ENCODE measurements around the gene TPP2. TPM values are rescaled to one million over a fixed set of nuclear protein-coding genes. Genes with fewer than 3 reads are reported as not detected.

TPP2 gene
- total and polyA plus RNA-seq, 3 donors from 2014 or later: 86.2 to 171 (median 112) TPM

DNA sequence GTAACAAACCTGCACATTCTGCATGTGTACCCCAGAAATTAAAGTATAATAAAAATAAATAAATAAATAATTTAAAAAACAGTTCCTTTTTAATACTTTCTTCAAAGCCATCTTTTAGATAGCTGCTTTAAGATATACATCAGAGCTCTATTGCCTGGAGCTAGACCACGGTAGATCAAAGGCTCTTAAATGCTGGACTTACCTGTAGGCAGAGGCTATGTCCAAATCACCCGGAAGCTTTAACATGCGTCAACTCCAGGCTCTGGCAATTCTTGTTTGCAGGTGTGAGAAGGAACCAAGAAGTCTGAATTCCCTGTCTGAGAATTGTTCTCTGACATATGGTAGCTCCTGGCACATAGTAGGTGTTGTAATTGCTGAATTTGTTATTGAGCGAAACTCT, 99.7 kb downstream of the TPP2 start:
- Histone ChIP-seq H3K9me3 (no peaks in the 10 kb centered on the region), H3K36me3 (ENCODE audit: low read depth, missing control alignments) (no peaks in the 10 kb centered on the region)

GRCh38 chr13:102697264-102697663, 100.5 kb downstream of the TPP2 start:
- no peaks in the 10 kb centered on the region for H3K9me3 ChIP-seq
- 85 to 89% methylated on average over 6 of the region's 6 CpGs for WGBS, 2 donors
- TF ChIP-seq, protein P1, sequence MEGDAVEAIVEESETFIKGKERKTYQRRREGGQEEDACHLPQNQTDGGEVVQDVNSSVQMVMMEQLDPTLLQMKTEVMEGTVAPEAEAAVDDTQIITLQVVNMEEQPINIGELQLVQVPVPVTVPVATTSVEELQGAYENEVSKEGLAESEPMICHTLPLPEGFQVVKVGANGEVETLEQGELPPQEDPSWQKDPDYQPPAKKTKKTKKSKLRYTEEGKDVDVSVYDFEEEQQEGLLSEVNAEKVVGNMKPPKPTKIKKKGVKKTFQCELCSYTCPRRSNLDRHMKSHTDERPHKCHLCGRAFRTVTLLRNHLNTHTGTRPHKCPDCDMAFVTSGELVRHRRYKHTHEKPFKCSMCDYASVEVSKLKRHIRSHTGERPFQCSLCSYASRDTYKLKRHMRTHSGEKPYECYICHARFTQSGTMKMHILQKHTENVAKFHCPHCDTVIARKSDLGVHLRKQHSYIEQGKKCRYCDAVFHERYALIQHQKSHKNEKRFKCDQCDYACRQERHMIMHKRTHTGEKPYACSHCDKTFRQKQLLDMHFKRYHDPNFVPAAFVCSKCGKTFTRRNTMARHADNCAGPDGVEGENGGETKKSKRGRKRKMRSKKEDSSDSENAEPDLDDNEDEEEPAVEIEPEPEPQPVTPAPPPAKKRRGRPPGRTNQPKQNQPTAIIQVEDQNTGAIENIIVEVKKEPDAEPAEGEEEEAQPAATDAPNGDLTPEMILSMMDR (IDR thresholded peaks at IDR 0.05): no peak
- TF ChIP-seq POLR2A (IDR thresholded peaks at IDR 0.05): no peak
- H3K27ac ChIP-seq: no peak overlapping the region
- no peaks in the 10 kb centered on the region for H3K4me1 ChIP-seq
- no peaks in the 10 kb centered on the region for H3K27me3 ChIP-seq
- no peak for DNase-seq
- H3K4me3 ChIP-seq: no peak overlapping the region
- H3K36me3 ChIP-seq (ENCODE audit: low read depth, missing control alignments): no peaks in the 10 kb centered on the region
- intact Hi-C loops (cut with DNase I; ENCODE audit: low total_unique reads): no loop called here

More for the DNA sequence above, 99.7 kb downstream of the TPP2 start:
- intact Hi-C loops (cut with DNase I; ENCODE audit: low total_unique reads): no loop called here
- no peak overlapping the region for H3K4me3 ChIP-seq
- TF ChIP-seq POLR2A (IDR thresholded peaks at IDR 0.05): no peak
- TF ChIP-seq, protein P1 (IDR thresholded peaks at IDR 0.05): no peak
- no peaks in the 10 kb centered on the region for H3K27me3 ChIP-seq
- H3K27ac ChIP-seq: no peak overlapping the region
- 91 to 93% methylated on average over 4 of the region's 4 CpGs for WGBS, 2 donors
- no peaks in the 10 kb centered on the region for H3K4me1 ChIP-seq
- DNase-seq: no peak

- H3K27ac ChIP-seq: no peak overlapping the region
- no peaks in the 10 kb centered on the region for H3K27me3 ChIP-seq
- TF ChIP-seq POLR2A (IDR thresholded peaks at IDR 0.05): no peak
- TF ChIP-seq, protein P1 (IDR thresholded peaks at IDR 0.05): no peak
- no peaks in the 10 kb centered on the region for H3K4me1 ChIP-seq
- DNase-seq: no peak
- intact Hi-C loops (cut with DNase I; ENCODE audit: low total_unique reads): no loop called here
- H3K9me3 ChIP-seq: no peaks in the 10 kb centered on the region
- WGBS, 2 donors: 82 to 91% methylated on average over 8 of the region's 8 CpGs
- H3K4me3 ChIP-seq: no peak overlapping the region
- no peaks in the 10 kb centered on the region for H3K36me3 ChIP-seq (ENCODE audit: low read depth, missing control alignments)
Measured at GRCh38 chr13:102697929-102698648, 101.3 kb downstream of the TPP2 start.

DNA sequence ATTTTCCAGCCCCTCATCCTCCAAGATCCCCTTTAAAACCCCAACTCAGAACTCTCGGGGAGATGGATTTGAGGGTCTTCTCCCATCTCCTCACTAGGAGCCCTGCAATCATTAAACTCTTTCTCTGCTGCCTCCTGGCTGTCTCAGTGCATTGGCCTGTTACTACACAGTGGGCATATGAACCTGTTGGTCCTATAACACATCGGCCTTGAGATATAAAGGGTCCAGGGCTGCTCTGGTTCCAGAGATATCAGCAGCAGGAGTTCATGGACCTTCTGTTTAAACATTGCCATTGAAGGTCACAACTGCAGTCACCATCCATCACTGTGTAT, 101.8 kb downstream of the TPP2 start:
- intact Hi-C loops (cut with DNase I; ENCODE audit: low total_unique reads): no loop called here
- Histone ChIP-seq H3K9me3 (no peaks in the 10 kb centered on the region), H3K4me3 (no peak overlapping the region), H3K27me3 (no peaks in the 10 kb centered on the region), H3K4me1 (no peaks in the 10 kb centered on the region), H3K27ac (no peak overlapping the region), H3K36me3 (ENCODE audit: low read depth, missing control alignments) (no peaks in the 10 kb centered on the region)
- no peak for TF ChIP-seq POLR2A (IDR thresholded peaks at IDR 0.05)
- TF ChIP-seq, protein P1 (IDR thresholded peaks at IDR 0.05): no peak
- 67 to 100% methylated on average over 1 to 2 of the region's 2 CpGs for WGBS, 2 donors
- DNase-seq: no peak

DNA sequence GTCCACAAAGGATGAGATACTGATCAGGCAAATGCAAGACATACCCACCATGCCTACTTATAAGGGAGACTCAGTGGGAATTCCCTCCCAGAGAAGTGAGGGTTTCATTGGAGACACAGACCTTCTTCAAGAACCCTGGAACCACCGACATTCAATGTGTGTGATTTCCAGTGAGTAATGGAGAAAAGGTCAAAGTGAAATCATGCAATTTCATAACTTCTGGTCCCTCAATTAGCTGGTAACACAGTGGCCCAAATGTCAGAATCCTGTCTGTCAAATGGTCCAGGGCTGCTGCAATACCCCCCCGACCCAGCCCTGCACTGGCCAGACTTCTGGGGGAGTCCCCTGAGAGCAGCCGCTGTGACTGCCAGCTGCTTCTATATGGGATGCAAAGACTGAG, 102.7 kb downstream of the TPP2 start:
- 80 to 94% methylated on average over 3 of the region's 3 CpGs for WGBS, 2 donors
- Histone ChIP-seq H3K27ac (no peak overlapping the region), H3K9me3 (no peaks in the 10 kb centered on the region), H3K4me1 (no peaks in the 10 kb centered on the region), H3K27me3 (no peaks in the 10 kb centered on the region), H3K4me3 (no peak overlapping the region), H3K36me3 (ENCODE audit: low read depth, missing control alignments) (no peaks in the 10 kb centered on the region)
- TF ChIP-seq POLR2A (IDR thresholded peaks at IDR 0.05): no peak
- TF ChIP-seq, protein P1 (IDR thresholded peaks at IDR 0.05): no peak
- intact Hi-C loops (cut with DNase I; ENCODE audit: low total_unique reads): no loop called here
- DNase-seq: no peak

All from testis (tissue), 3 donors.